Limb (tissue), 2 donors: Measurements from ENCODE around the gene FILIP1L.

Source experiments
- DNase-seq, 2 donors: peaks; one replicate each; pipeline ENCODE4 v3.0.0-alpha.2; 2016; ENCODE audit errors: extremely low spot score in 2 of 2

FILIP1L gene

GRCh38 chr3:99809565-99809964 is 304.7 kb downstream of the FILIP1L start:
- no peak for DNase-seq

GRCh38 chr3:99808163-99808794 is 306.0 kb downstream of the FILIP1L start:
- DNase-seq: peak; percentile 51

GRCh38 chr3:99805160-99805559 is 309.1 kb downstream of the FILIP1L start:
- no peak for DNase-seq

GRCh38 chr3:99803297-99803696 is 311.0 kb downstream of the FILIP1L start:
- no peak for DNase-seq

- DNase-seq: no peak
Observed at GRCh38 chr3:99799422-99799821, 314.9 kb downstream of the FILIP1L start.

GRCh38 chr3:99795573-99795972 is 318.7 kb downstream of the FILIP1L start:
- no peak for DNase-seq

GRCh38 chr3:99794485-99794884 is 319.8 kb downstream of the FILIP1L start:
- no peak for DNase-seq

- peak in 1 of 2 donors; percentile 62 for DNase-seq
Observed at GRCh38 chr3:99789011-99789721, 325.1 kb downstream of the FILIP1L start.
